Measurements from ENCODE around the gene CCDC57. TPM values are rescaled to one million over a fixed set of nuclear protein-coding genes. Genes with fewer than 3 reads are reported as not detected.

CCDC57 gene
- total RNA-seq, 3 donors from 2014 or later = 48.9 to 64.6 (median 60.5) TPM

DNA sequence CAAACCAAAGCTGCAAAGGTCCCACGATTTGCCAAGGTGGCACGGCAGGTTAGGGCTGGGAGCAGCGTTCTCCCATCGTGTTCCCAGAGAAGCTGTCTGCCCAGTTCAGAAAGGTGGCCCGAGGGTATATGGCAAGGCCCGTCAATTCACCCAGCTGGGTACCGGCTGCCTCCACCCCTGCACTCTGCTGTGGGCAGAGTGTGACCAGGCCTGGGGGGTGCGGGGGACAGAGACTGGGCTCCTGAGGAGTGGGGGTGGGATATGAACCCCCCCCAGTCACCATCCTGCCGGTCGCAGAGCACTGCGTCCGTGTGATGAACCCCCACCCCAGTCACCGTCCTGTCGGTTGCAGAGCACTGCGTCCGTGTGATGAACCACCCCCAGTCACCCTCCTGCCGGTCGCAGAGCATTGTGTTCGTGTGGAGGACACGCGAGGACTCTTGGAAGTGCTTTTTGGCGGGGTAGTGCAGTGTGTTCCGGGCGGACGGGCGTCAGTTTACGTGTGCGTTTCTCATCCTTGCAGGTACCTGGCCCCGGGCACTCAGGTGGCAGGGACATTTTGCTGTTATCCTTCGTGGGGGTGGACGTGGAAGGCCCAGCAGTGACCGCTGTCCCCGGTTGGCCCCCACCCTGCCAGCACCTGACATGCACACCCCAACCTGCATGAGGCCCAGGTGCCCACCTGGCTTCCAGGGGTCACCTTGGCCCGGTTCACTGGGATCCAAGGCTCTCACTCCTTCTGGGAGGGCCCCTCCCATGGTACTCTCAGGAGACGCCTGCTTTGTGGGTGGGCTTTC, 111.9 kb downstream of the CCDC57 start:
- H3K27me3 Mint-ChIP-seq (ENCODE audit: low read depth) = no peaks in the 10 kb centered on the region
- DNase-seq (no peak), ATAC-seq (no peak)
- peaks cover 1% of the 10 kb centered on the region for H3K36me3 Mint-ChIP-seq (ENCODE audit: insufficient read depth)
- no peaks in the 10 kb centered on the region for H3K9me3 Mint-ChIP-seq
- H3K4me1 Mint-ChIP-seq (ENCODE audit: low read depth) = peaks cover 15% of the 10 kb centered on the region
- peak overlapping the region; percentile 35 for H3K4me3 Mint-ChIP-seq

DNA sequence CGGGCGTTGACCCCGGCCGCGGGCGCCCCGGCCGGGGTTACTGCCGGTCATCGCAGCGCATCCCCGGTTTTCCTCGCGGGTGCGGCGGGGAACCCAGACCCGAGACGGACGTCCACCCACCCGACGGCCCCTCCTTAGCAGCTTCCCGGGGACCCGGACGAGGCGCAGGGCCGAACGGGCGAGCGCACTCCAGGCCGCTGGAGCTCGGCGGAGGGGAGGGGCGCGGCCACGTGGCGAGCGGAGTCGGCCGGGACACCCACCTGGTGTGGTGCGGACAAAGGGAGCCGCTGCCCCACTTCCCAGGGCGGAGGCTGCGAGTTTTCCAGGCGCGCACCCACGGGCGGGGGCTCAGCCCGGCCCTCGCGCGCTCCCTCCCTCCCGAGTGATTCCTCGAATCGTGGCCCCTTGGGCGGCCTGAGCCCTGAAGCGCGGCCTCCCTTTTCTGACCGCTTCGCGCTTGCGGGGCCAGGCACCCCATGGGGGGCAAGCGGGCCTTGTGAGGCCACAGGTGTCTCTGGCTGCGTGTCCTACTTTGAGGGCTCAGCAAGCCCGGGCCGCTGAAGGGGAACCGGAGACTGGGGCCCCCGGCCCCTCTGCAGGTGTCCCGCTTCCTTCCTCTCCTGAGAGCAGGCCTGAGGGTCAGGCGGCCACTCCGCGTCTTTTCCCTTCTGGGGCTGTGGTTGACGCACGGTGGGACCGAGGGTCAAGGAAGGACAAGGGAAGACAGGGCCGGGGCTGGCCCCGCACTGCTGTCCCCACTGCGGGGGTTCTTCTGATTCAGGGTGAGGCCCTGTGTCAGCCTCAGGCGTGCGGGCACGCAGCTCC, 113.5 kb downstream of the CCDC57 start:
- peaks cover 1% of the 10 kb centered on the region for H3K36me3 Mint-ChIP-seq (ENCODE audit: insufficient read depth)
- H3K27me3 Mint-ChIP-seq (ENCODE audit: low read depth) = no peaks in the 10 kb centered on the region
- ATAC-seq = peak; percentile 6
- H3K4me1 Mint-ChIP-seq (ENCODE audit: low read depth) = peaks cover 7% of the 10 kb centered on the region
- peak overlapping the region; percentile 82 for H3K4me3 Mint-ChIP-seq
- no peaks in the 10 kb centered on the region for H3K9me3 Mint-ChIP-seq
- no peak for DNase-seq

DNA sequence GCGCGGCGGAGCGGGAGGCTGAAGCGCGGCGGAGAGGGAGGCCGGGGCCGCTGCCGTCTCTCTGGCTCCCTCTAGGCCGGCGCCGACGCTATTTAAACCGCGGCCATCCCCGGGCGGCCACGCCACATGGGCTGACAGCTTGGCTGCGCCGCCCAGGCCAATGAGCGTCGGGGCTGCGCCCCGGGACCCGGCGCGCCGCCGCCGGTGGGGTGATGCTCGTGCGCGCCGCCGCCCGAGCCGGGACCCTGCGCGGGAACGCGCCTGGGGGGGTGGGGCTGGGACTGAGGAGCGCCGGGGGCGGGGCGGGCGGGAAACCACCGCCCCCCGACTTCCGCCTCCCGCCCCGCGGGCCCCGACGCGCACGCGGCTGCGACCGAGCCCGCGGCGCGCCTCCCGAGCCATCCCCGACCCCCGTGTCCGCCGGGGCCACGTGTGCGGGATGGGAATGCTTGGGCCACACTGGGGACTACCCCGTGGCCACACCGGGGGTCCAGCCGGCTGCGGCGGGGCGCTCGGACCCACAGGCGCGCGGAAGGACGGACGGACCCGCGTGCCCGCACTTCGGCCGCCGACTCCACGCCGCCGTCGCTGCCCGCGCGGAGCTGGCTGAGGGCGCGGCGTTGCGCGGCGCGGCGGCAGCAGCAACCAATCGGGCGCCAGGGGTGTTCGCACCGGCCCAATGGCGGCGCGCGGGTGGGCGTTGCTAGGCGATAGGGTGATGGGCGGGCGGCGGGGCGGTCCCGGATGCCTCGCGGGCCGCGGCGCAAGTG, 114.3 kb downstream of the CCDC57 start, which contains the start of gene FASN:
FASN (minus strand) TSS at position 68 of the 770 bp plus-strand sequence. CDS start 1,791 bp downstream, outside the sequence.
- Mint-ChIP-seq H3K36me3 (ENCODE audit: insufficient read depth) (peaks cover 2% of the 10 kb centered on the region), H3K9me3 (no peaks in the 10 kb centered on the region), H3K4me3 (peak within 1 kb of the TSS; percentile 78), H3K4me1 (ENCODE audit: low read depth) (peaks cover 7% of the 10 kb centered on the region), H3K27me3 (ENCODE audit: low read depth) (no peaks in the 10 kb centered on the region)
- peak; percentile 91 for DNase-seq
- ATAC-seq = peak; percentile 85 to 86

DNA sequence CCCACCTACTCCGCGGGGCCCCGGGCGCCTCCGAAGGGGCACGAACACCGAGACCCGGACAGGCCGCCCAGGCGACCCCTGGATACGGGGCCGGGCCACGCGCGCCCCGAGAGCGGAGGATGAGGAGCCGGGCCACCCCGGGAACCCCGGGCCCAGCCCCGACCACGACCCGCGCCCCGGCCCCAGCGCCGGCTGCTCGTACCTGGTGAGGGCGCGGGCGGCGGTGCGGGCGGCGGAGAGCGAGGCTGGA, 114.8 kb downstream of the CCDC57 start:
- peaks cover 7% of the 10 kb centered on the region for H3K4me1 Mint-ChIP-seq (ENCODE audit: low read depth)
- H3K9me3 Mint-ChIP-seq = no peaks in the 10 kb centered on the region
- H3K4me3 Mint-ChIP-seq = peak overlapping the region; percentile 54
- H3K36me3 Mint-ChIP-seq (ENCODE audit: insufficient read depth) = peaks cover 4% of the 10 kb centered on the region
- no peaks in the 10 kb centered on the region for H3K27me3 Mint-ChIP-seq (ENCODE audit: low read depth)
- DNase-seq (peak; percentile 45), ATAC-seq (peak in 1 of 2 donors; percentile 4)

DNA sequence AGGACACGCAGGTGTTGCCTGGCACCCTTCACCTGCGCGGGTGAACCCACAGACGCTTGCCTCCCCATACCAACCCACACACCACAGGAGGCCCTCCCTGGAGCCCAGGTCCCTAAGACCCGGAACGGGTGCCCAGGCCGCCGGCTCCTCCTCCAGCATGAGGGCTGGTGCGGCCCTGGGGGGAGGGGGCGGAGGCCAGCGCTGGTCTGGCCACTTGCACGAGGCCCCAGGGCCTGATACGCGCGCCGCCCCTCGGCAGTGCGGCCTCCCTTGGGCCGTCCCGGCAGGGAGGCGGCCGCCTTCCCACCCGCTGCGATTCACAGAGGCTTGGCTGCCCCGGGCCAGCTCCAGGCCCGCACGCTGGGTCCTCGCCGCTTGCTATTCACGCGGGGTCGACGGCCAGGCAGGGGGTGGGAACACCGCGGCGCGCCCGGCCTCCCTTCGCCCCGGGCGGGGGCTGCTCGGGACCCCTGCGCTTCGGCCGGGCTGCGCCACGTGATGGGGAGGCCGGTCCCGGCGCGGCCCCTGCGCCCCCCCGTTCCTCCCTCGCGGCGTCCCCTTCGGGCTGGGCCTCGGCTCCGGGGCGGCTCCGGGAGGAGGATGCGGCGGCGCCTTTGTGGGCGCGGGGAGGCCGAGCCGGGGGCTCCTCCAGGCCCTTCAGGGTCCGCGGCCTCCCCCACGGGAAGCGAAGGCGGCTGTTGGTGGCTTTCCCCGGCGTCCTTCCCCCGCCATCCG, 115.3 kb downstream of the CCDC57 start:
- H3K9me3 Mint-ChIP-seq = no peaks in the 10 kb centered on the region
- H3K4me3 Mint-ChIP-seq = peak overlapping the region; percentile 78
- peaks cover 4% of the 10 kb centered on the region for H3K36me3 Mint-ChIP-seq (ENCODE audit: insufficient read depth)
- ATAC-seq = peak; percentile 1 to 4
- no peaks in the 10 kb centered on the region for H3K27me3 Mint-ChIP-seq (ENCODE audit: low read depth)
- peaks cover 7% of the 10 kb centered on the region for H3K4me1 Mint-ChIP-seq (ENCODE audit: low read depth)
- no peak for DNase-seq

DNA sequence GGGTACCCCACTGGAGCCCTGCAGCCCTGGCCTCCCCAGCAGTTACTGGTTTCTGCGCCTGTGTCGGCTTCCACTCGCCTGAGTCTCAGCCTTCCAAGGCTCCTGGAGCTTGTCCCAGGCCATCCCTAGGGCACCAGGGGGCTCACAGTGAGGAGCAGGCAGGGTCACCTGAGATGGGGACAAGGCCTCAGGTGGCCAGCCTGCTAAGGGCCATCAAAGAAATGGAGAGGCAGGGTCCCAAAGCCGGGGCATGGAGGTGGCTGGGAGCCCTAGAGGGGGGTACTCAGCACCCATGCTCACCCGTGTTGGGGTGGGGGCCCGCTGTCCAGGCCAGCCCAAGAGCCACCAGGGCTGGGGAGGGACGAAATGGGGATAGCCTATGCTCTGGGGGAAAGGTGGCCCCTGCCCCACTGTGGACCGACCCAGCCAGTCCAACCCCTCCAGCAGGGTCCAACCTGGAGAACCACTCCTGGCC, 115.9 kb downstream of the CCDC57 start:
- Mint-ChIP-seq H3K36me3 (ENCODE audit: insufficient read depth) (peaks cover 4% of the 10 kb centered on the region), H3K27me3 (ENCODE audit: low read depth) (no peaks in the 10 kb centered on the region), H3K4me1 (ENCODE audit: low read depth) (peaks cover 7% of the 10 kb centered on the region), H3K9me3 (no peaks in the 10 kb centered on the region), H3K4me3 (peak overlapping the region; percentile 78)
- DNase-seq (no peak), ATAC-seq (no peak)

DNA sequence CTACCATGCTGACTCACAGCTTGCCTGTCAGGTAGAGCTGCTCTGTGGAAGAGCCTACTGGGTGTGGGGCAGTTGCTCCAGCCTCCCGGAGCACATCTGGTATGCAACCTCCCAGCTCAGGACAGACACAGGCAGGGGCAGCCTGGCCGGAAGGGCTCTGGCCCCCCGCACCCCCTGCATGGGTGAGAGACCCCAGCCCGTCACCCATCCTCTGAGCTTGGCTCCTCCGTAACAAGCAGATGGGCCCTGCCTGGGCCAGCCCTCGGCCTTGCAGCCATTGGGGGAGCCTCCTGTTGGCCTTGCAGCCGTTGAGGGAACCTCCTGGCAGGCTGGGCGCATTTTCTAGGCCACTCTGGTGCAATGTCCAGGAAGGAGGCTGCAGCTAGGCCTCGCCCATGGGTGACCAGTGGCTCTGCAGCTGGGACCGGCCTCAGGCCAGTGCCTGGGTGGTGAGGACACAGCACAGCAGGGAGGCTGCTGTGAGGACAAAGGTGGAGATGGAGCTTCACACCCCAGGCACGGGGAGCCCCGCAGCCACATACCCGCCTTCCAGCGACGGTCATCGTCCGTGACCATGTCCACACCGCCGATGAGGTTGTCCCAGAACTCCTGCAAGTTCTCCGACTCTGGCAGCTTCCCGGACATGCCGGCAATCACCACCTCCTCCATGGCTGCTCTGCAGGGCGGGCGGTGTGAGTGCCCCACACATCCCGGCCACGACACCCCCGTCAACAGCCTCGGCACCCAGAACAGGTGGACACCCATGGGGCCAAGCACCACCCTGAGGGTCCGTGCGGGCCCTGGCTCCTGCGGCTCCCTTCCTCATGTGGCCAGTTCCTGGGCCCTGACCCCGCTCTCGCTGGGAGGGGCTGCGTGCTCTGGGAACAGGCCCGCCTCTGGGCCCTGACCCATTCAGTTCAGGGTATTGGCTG, 116.6 kb downstream of the CCDC57 start:
- no peak for ATAC-seq
- H3K27me3 Mint-ChIP-seq (ENCODE audit: low read depth) = no peaks in the 10 kb centered on the region
- peaks cover 4% of the 10 kb centered on the region for H3K36me3 Mint-ChIP-seq (ENCODE audit: insufficient read depth)
- no peak for DNase-seq
- H3K4me3 Mint-ChIP-seq = peak overlapping the region; percentile 78
- no peaks in the 10 kb centered on the region for H3K9me3 Mint-ChIP-seq
- H3K4me1 Mint-ChIP-seq (ENCODE audit: low read depth) = peaks cover 7% of the 10 kb centered on the region

DNA sequence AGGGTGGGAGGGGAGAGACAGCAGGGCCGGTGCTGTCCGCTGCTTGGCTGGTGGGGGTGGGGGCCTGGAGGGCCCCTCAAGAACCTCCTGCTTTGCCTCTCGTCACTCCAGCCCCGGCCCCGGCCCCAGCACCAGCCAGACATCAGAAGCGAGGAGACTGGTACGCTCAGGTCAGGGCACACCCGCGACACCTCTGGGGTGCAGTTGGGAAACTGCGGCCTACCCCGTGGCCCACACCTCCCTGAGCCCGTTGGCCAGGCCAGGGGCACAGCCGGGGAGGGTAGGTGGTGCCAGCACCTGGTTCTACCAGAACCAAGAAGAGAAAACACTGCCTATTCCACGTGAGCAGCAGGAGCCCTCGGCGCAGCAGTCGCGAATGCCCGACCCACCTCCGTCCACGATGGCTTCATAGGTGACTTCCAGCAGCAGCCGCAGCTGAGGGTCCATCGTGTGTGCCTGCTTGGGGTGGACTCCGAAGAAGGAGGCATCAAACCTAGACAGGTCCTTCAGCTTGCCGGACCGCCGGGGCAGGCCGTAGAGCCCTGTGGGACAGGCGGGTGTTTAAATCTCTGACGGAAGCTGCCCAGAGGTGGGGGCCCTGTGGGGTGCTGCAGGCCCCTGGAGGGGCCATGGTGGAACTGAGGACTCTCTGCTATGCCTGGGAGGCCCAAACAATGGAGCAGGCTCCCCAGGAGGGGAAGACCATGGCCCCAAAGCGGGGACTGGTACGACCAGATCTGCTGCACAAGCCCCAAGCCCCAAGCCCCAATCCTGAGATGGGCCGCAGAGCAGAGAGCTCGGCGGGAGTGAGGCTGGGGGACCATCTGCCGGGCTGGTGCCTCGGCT, 117.5 kb downstream of the CCDC57 start:
- H3K4me1 Mint-ChIP-seq (ENCODE audit: low read depth) = peaks cover 5% of the 10 kb centered on the region
- no peak for DNase-seq

DNA sequence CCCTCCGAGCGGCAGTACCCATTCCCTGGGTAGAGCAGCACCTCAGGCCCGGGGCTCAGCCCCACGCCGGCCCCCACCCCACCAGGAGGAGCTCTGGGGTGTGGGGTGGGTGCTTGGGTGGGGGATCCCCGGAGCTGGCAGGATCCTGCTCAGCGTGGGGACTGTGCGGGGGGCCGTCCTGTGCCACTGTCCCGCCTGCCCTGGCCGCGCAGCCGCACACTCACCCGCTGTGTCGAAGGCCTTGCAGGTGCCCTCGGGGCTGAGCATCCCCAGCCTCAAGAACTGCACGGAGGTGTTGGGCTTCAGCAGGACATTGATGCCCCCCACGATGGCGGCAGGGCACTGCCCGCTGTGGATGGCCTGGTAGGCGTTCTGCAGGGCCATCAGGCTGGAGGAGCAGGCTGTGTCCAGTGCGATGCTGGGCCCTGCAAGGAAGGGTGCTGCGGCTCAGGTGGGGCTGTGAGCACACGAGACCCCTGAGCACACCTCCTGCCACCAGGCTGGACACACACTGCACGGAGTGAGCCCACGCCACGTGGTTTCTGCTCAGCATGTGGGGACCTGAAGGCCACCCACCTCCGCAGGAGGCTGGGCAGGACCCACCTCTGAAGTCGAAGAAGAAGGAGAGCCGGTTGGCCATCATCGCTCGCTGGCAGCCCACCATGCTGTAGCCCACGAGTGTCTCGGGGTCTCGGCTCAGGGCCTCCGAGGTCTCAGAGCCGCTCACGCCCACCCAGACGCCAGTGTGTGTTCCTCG, 119.5 kb downstream of the CCDC57 start:
- H3K27me3 Mint-ChIP-seq (ENCODE audit: low read depth) = no peaks in the 10 kb centered on the region
- ATAC-seq (no peak), DNase-seq (no peak)
- peaks cover 3% of the 10 kb centered on the region for H3K4me1 Mint-ChIP-seq (ENCODE audit: low read depth)
- peaks cover 4% of the 10 kb centered on the region for H3K36me3 Mint-ChIP-seq (ENCODE audit: insufficient read depth)
- no peak overlapping the region for H3K4me3 Mint-ChIP-seq
- H3K9me3 Mint-ChIP-seq = no peaks in the 10 kb centered on the region

More for the DNA sequence above, 117.5 kb downstream of the CCDC57 start:
- H3K27me3 Mint-ChIP-seq (ENCODE audit: low read depth) = no peaks in the 10 kb centered on the region
- H3K4me3 Mint-ChIP-seq = peak overlapping the region; percentile 78
- ATAC-seq = no peak
- peaks cover 4% of the 10 kb centered on the region for H3K36me3 Mint-ChIP-seq (ENCODE audit: insufficient read depth)
- H3K9me3 Mint-ChIP-seq = no peaks in the 10 kb centered on the region

DNA sequence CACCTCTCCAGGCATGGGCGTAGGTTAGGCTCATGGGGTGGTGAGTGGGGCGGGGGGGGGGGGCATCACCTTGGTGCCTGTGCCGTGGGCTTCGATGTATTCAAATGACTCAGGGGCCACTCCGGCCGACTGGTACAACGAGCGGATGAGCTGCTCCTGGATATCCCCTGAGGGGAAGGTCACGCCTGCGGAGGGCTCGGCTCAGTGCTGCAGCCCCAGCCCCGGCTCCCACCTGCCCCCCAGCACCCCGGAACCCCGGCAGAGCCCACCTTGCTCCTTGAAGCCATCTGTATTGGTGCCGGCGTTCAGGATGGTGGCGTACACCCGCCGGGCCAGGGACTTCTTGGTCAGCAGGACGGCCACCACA, 120.0 kb downstream of the CCDC57 start:
- Mint-ChIP-seq H3K36me3 (ENCODE audit: insufficient read depth) (peaks cover 4% of the 10 kb centered on the region), H3K9me3 (no peaks in the 10 kb centered on the region), H3K4me3 (no peak overlapping the region), H3K27me3 (ENCODE audit: low read depth) (no peaks in the 10 kb centered on the region), H3K4me1 (ENCODE audit: low read depth) (peaks cover 3% of the 10 kb centered on the region)
- DNase-seq = no peak
- ATAC-seq = no peak

DNA sequence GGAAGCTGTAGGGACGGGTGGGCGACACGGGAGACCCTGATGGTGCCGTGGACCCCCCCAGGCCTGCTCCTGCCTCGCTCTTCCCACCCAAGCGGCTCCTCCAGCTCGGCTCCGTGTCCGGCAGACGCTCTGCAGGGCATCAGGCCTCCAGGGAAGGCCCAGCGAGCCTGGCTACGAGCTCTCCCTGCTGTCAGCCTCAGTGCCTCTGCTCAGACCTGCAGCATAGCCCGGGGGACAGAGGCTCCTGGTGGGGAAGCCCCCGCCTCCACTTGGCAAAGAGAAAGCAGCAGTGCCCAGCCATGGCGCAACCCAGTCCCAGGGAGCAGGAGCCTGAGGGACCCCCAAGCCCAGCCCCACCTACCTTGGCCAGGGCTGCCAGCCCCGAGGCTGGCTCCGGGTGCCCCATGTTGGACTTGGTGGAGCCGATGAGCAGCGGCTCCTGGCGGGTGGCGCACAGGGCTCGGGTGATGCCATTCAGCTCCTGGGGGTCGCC, 120.5 kb downstream of the CCDC57 start:
- ATAC-seq (no peak), DNase-seq (no peak)
- Mint-ChIP-seq H3K4me3 (no peak overlapping the region), H3K4me1 (ENCODE audit: low read depth) (peaks cover 3% of the 10 kb centered on the region), H3K9me3 (no peaks in the 10 kb centered on the region), H3K27me3 (ENCODE audit: low read depth) (no peaks in the 10 kb centered on the region), H3K36me3 (ENCODE audit: insufficient read depth) (peaks cover 4% of the 10 kb centered on the region)
